CD4-positive, alpha-beta T cell treated with Interleukin-15 for 1 hour (primary cell): ENCODE data around the gene RAB44.
A peak's percentile ranks its signal among the peaks of the same experiment; 100 is the strongest.

ENCODE experiments used
- DNase-seq: peaks from one replicate; pipeline ENCODE4 v3.0.0-alpha.2; 2020

RAB44 gene

DNA sequence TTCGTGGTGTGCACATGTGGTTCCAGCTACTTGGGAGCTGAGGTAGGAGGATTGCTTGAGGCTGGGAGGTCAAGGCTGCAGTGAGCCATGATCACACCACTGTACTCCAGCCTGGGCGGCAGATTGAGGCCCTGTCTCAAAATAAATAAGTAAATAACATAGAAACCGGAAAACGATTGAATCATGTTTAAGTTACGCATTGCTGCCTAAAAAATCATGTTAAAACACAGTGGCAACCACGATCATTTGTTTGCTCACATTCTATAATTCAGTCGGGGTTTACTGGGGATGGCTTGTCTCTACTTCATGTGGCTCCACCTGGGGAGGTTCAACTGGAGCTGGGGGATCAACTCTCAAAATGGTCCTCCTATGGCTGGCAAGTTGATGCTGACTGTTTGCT is 27.4 kb upstream of the RAB44 start:
- DNase-seq: no peak

DNA sequence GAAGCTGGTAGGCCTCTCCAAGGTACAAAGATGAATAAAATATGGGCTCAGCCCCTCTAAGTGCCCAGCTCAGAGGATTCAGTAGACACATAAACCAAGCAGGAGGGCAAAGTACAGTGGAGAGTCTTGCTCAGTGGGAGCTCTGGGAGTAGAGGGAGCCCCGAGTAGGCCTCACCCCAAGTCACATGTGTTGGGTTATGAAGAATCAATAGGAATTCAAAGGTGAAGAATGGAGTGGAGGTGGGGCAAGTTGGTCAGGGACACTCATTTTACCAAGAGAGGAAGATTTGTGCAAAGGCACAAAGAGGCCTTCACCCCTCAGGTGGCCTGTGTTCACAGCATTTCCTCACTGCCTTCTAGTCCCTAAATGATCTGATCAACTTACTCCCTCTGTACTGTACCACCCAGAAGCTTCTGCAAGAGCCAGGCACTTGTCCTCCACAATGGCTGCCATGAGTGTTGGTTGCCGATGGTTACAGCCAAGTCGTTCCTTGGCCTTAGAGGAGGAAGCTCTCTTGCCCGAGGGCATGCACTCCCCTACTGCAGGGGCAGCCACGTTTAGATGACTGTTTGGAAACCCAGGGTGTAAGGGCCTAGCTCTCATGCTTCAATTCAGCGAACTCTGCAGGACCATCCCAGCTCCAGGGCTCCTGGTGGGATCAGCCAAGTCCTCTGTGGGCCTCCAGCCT is 25.8 kb upstream of the RAB44 start:
- no peak for DNase-seq

DNA sequence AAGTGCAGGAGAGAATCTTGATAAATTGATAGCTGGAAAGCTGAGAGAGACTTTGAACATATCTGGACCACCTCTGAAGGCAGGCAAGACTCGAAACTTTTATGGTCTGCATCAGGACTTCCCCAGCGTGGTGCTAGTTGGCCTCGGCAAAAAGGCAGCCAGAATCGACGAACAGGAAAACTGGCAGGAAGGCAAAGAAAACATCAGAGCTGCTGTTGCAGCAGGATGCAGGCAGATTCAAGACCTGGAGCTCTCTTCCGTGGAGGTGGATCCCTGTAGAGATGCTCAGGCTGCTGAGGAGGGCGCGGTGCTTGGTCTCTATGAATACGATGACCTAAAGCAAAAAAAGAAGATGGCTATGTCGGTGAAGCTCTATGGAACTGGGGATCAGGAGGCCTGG is 23.7 kb upstream of the RAB44 start:
- no peak for DNase-seq

DNA sequence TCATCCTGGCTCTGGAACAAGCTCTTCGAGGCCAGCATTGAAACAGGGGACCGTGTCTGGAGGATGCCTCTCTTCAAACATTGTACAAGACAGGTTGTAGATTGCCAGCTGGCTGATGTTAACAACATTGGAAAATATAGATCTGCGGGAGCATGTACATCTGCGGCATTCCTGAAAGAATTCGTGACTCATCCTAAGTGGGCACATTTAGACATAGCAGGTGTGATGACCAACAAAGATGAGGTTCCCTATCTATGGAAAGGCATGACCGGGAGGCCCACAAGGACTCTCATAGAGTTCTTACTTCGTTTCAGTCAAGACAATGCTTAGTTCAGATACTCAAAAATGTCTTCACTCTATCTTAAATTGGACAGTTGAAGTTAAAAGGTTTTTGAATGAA is 22.7 kb upstream of the RAB44 start:
- DNase-seq: no peak

DNA sequence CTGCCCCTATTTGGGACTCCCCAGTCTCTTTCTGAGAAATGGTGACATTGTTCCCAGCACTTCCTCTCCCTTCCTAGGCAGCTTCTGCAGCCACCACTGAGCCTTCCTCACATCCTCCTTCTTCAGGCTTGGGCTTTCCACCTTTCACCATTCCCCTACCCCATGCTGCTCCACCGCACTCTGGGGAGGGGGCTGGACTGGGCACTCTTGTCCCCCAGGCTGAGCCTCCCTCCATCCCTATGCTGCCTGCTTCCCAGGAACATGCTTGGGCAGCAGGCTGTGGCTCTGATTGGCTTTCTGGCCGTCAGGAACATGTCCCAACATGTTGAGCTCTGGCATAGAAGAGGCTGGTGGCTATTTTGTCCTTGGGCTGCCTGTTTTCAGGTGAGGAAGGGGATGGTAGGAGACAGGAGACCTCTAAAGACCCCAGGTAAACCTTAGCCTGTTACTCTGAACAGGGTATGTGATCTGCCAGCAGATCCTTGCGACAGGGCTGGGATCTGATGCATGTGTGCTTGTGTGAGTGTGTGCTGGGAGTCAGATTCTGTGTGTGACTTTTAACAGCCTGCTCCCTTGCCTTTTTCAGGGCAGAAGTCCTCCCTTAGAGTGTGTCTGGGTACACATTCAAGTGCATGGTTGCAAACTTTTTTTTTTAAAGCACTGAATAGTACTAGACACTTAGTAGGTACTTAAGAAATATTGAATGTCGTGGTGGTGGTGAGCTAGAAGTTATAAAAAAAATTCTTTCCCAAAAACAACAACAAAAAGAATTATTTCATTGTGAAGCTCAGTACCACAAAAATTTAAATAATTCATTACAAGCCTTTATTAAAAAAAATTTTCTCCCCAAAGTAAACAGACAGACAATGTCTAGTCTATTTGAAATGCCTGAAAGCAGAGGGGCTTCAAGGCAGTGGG is 21.2 kb upstream of the RAB44 start:
- DNase-seq: no peak

DNA sequence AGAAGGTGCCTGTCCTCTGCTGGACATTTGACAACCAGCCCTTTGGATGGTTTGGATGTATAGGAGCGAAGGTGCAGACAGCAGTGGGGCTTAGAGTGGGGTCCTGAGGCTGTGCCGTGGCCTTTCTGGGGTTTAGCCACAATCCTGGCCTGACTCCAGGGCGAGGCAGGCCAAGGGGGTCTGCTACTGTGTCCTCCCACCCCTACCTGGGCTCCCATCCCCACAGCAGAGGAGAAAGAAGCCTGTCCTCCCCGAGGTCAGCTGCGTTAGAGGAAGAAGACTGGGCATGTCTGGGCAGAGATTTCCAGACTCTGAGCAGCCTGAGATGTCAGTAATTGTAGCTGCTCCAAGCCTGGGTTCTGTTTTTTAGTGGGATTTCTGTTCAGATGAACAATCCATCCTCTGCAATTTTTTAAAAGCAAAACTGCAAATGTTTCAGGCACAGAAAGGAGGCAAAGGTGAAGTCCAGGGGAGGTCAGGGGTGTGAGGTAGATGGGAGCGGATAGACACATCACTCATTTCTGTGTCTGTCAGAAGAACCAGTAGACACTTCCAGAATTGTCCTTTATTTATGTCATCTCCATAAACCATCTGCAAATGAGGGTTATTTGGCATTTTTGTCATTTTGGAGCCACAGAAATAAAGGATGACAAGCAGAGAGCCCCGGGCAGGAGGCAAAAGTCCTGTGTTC is 20.4 kb upstream of the RAB44 start:
- no peak for DNase-seq

DNA sequence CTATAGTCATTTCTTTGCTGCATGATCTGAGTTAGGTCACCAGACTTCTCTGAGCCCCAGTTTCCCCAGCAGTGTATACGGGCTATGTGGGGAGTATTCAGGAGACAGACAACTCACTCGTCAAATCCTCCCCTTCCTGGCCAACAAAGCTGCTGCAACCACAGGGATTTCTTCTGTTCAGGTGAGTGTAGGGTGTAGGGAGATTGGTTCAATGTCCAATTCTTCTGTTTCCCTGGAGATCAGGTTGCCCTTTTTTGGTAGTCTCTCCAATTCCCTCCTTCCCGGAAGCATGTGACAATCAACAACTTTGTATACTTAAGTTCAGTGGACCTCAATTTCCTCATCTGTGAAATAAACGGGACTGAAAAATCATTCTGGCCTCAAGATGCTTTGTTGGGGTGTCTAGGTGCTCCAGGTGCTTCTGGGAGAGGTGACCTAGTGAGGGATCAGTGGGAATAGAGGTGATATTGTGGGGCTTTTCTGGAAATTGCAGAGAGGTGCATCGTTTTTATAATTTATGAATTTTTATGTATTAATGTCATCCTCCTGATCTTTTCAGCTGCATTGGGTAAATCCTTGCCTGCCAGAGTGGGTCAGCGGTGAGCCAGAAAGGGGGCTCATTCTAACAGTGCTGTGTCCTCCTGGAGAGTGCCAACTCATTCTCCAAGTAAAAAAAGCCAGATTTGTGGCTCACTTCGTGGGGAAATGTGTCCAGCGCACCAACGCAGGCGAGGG is 19.7 kb upstream of the RAB44 start:
- no peak for DNase-seq

DNA sequence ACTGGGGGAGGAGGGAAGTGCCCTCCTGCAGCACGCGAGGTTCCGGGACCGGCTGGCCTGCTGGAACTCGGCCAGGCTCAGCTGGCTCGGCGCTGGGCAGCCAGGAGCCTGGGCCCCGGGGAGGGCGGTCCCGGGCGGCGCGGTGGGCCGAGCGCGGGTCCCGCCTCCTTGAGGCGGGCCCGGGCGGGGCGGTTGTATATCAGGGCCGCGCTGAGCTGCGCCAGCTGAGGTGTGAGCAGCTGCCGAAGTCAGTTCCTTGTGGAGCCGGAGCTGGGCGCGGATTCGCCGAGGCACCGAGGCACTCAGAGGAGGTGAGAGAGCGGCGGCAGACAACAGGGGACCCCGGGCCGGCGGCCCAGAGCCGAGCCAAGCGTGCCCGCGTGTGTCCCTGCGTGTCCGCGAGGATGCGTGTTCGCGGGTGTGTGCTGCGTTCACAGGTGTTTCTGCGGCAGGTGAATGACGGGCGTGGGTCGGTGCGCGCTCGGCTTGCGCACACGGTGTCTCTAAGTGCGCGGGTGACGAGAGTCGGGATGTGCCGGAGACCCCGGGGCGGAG is 19.1 kb upstream of the RAB44 start, which contains the start of gene CDKN1A:
Gene CDKN1A (plus strand): TSS at position 227 of the 555 bp plus-strand sequence. CDS start 5,388 bp downstream, outside the sequence.
- peak; percentile 87 for DNase-seq

DNA sequence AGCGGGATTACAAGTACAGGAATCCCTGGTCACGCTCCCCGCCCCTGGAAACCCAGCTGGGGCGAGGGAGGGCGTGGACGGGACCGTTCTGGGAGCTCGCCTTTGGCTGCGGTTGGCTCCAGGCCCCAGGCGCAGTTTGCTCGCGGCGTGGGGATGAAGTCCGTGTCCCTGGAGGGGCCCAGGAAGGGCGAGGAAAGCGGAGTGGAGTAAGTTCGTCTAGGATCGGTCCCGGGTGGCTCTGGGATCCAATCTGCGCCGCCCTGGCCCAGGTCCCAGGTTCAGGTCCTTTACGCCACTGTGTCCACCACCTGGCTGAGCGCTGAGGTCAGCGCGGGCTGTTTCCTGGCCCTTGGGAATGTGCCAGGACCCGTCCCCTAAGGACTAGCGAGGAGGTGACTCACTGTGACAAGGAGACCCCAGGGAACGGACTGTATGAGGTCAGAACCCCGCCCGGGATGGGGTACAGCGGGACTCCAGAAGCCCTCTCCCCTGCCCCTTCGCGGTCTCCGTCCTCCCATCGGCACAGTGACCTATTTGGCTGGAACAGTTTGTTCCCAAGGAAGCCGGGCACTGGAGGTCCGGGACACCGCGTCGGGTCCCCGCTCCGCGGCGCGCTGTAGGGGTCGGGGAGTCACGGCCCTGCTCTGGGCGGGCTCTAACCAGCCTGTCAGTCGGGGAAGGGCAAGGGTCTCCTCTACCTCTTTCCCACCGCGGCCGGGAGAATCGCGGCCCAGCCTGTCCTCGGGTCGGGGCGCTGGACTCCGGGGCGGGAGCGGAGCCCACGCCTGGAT is 18.4 kb upstream of the RAB44 start:
- DNase-seq: peak; percentile 48

DNA sequence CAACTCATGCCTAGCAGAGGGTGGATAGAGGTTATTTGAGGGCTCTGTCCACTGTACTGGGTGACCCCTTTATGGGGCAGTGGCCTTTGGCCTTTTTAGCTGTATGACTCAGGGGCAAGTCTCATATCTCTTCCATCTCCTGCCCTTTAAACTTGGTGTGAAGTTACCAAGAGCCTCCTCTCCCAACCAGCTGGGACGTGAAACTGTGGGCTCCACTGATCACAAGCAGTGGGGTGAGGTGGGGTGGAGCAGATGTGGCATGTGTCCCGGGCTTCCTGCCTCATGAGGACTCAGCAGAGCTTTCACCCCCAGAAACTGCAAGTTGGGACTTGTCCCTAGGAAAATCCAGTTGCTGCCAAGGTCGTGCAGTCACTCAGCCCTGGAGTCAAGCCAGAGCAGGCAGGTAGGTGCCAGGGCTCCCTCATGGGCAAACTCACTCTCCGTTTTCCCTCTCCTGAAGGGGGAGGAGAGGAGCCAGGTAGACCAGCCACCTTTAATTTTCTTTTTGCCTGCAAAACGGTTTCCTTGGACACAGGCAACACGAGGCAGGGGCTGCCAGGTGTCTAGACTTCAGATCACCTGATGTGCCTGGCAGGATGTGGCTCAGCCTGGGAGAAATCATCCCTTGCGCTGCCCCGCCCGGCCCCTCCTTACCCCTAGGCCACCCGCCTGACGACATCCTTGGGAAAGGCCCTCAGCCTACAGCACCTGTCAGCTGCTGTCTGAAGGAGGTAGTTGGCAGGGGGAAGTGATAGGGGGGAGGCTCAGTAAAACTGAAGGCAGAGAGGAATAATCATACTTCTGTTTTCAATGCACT is 15.1 kb upstream of the RAB44 start:
- peak; percentile 92 for DNase-seq

DNA sequence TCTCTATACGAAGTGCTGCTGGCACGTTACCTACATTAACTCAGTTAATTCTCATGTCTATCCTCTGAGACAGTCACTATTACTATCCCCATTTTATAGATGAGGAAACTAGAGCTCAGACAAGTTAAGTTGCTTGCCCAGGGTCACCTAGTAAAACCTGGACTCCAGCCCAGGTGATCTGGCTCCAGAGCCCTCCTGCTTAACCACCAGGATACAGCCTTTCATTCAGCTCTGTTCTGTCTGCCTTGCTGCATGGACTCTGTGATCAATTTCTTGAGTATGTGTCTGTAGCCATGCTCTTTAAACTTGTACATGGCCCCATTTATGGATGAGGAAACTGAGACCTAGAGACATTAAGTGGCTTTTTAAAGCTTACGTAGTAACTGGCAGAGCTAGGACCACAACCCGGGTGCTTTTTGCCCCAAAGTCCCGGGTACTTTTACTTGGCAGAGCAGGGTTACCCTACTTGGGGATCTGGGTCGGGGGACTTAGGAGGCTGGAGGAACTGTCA is 14.4 kb upstream of the RAB44 start:
- DNase-seq: no peak

DNA sequence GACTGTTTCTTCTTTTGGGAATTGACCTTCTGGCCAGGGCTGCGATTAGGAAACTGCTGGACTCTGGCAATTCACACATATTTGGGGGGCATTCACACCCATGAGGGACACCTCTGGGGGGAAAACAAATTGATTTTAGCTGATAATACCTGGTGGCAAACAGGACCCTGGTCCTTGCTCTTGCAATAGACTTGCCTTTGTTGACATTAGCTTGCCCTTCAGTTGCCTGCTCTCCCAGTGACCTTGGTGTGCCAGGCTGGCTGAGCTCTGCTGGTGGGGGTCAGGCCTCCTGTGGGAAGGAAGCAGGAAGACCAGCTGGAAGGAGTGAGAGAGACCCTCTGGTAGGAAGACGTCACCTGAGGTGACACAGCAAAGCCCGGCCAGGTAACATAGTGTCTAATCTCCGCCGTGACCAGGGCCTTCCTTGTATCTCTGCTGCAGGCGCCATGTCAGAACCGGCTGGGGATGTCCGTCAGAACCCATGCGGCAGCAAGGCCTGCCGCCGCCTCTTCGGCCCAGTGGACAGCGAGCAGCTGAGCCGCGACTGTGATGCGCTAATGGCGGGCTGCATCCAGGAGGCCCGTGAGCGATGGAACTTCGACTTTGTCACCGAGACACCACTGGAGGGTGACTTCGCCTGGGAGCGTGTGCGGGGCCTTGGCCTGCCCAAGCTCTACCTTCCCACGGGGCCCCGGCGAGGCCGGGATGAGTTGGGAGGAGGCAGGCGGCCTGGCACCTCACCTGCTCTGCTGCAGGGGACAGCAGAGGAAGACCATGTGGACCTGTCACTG is 13.8 kb upstream of the RAB44 start:
- DNase-seq: no peak

DNA sequence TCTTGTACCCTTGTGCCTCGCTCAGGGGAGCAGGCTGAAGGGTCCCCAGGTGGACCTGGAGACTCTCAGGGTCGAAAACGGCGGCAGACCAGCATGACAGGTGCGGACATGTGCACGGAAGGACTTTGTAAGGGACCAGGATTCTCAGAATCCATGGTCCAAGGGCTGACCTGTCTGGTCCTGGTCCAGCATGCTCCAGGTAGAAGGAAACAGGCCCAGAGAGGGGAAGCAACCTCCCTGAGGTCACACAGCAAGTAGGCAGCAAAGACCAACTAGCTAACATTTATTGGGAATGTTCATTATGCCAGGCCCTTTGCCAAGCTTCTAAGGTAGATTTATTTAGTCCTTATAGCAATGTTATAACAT is 13.2 kb upstream of the RAB44 start:
- DNase-seq: no peak

DNA sequence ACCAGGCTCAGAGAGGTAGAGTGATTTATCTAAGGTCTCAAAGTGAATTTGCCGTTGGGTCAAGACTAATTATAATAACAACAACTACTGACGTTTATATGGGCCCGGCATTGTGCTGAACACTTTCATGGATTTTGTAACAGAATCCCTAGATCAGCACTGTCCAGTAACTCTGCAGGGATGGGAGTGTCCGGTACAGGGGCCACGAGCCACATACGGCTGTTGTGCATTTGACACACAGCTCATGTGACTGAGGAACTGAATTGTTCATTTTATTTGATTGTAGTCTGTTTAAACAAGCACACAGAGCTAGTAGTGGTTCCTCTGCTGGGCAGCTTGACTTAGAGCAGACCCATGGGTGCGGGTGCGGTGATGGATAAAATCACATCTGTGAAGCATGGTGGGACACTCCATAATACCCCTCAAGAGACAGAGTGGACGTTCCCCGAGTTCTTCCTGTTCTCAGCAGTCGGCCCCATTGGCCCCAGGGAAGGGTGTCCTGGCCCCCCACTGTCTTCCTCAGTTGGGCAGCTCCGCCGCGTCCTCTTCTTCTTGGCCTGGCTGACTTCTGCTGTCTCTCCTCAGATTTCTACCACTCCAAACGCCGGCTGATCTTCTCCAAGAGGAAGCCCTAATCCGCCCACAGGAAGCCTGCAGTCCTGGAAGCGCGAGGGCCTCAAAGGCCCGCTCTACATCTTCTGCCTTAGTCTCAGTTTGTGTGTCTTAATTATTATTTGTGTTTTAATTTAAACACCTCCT is 12.3 kb upstream of the RAB44 start:
- no peak for DNase-seq

DNA sequence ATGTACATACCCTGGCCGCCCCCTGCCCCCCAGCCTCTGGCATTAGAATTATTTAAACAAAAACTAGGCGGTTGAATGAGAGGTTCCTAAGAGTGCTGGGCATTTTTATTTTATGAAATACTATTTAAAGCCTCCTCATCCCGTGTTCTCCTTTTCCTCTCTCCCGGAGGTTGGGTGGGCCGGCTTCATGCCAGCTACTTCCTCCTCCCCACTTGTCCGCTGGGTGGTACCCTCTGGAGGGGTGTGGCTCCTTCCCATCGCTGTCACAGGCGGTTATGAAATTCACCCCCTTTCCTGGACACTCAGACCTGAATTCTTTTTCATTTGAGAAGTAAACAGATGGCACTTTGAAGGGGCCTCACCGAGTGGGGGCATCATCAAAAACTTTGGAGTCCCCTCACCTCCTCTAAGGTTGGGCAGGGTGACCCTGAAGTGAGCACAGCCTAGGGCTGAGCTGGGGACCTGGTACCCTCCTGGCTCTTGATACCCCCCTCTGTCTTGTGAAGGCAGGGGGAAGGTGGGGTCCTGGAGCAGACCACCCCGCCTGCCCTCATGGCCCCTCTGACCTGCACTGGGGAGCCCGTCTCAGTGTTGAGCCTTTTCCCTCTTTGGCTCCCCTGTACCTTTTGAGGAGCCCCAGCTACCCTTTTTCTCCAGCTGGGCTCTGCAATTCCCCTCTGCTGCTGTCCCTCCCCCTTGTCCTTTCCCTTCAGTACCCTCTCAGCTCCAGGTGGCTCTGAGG is 11.5 kb upstream of the RAB44 start:
- peak; percentile 64 for DNase-seq

DNA sequence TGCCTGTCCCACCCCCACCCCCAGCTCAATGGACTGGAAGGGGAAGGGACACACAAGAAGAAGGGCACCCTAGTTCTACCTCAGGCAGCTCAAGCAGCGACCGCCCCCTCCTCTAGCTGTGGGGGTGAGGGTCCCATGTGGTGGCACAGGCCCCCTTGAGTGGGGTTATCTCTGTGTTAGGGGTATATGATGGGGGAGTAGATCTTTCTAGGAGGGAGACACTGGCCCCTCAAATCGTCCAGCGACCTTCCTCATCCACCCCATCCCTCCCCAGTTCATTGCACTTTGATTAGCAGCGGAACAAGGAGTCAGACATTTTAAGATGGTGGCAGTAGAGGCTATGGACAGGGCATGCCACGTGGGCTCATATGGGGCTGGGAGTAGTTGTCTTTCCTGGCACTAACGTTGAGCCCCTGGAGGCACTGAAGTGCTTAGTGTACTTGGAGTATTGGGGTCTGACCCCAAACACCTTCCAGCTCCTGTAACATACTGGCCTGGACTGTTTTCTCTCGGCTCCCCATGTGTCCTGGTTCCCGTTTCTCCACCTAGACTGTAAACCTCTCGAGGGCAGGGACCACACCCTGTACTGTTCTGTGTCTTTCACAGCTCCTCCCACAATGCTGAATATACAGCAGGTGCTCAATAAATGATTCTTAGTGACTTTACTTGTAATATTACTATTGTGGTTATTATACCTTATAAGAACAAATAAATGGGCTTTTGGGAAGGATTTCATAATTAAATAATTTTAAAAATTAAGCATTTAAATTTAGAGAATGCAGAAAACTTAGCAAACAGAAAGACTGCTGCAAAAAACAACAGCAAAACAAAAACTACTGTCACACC is 10.7 kb upstream of the RAB44 start:
- DNase-seq: no peak

DNA sequence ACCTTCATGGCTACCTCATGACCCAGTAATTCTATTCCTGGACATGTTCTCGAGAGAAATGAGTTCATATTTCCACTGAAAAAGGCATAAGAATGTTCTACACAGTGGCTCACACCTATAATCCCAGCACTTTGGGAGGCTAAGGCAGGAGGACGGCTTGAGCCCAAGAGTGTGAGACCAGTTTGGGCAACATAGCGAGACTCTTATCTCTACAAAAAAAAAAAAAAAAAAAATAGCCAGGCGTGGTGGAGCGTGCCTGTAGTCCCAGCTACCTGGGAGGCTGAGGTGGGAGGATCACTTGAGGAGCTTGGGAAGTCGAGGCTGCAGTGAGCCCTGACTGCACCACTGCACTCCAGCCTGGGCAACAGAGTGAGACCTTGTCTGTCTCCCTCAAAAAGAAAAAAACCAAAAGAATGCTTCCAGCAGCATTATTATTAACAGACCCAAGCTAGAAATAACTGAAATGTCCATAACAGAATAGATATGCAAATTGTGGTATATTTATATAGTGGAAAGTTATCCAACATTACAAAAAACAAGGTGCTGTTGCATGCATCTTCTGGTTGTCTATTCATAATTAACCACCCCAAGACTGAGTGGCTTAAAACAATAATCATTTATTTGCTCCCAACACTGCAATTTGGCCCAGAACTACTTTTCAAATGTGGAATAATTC is 9.4 kb upstream of the RAB44 start:
- DNase-seq: no peak
